Stimulated activated naive CD8-positive, alpha-beta T cell treated with anti-CD3 and anti-CD28 coated beads, Interleukin-15, Interleukin-2, amounts not matched to agents 100 ng/mL and 50 ng/mL, for 24 hours (primary cell): ENCODE data around the gene ATG4C.
"Not testable (repeated sequence)": the region's sequence is repeated elsewhere in the genome, so short reads cannot be mapped to it uniquely, and the experiment has no call there.

Experiments used
- H3K27ac Mint-ChIP-seq: one replicate; pipeline ENCODE4 v1.8.0; 2021; ENCODE audit warnings: mild to moderate bottlenecking, mixed read lengths
- H3K27me3 Mint-ChIP-seq: one replicate; pipeline ENCODE4 v1.8.0; 2021; ENCODE audit warnings: mixed read lengths
- H3K36me3 Mint-ChIP-seq: one replicate; pipeline ENCODE4 v1.8.0; 2021; ENCODE audit warnings: low read depth, mixed read lengths
- H3K4me1 Mint-ChIP-seq: one replicate; pipeline ENCODE4 v1.8.0; 2021; ENCODE audit warnings: low read depth, mixed read lengths
- H3K4me3 Mint-ChIP-seq: one replicate; pipeline ENCODE4 v1.8.0; 2021; ENCODE audit warnings: mild to moderate bottlenecking, mixed read lengths
- H3K9me3 Mint-ChIP-seq: one replicate; pipeline ENCODE4 v1.8.0; 2021; ENCODE audit warnings: mixed read lengths

The ATG4C gene

DNA sequence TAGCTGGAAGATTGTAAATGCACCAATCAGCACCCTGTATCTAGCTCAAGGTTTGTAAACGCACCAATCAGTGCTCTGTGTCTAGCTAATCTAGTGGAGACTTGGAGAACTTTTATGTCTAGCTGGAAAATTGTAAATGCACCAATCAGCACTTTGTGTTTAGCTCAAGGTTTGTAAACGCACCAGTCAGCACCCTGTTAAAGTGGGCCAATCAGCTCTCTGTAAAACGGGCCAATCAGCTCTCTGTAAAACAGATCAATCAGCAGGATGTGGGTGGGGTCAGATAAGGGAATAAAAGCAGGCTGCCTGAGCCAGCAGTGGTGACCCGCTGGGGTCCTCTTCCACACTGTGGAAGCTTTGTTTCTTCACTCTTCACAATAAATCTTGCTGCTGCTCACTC lies 21.9 kb upstream of the ATG4C start:
- H3K27me3 Mint-ChIP-seq, H3K36me3 Mint-ChIP-seq, H3K9me3 Mint-ChIP-seq, H3K27ac Mint-ChIP-seq, H3K4me1 Mint-ChIP-seq, H3K4me3 Mint-ChIP-seq: not testable (repeated sequence)

DNA sequence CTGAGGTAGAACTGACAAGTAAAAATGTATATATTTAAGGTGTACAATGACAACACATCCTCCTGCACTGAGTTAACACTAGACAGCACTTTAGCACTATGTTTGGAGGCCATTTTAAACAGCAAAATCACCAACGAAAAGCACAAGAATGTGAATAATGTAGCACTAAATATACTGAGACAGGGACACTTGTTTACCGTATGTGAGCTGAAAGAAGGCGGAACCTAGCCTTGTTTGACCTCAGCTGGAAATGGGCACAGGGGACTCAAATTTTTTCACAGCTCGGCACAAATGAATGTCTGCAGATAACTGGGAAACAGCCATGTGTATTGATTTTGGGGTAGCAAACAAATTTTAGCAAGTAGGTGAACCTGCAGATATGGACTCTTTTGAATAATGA lies 18.0 kb upstream of the ATG4C start:
- no peak overlapping the region for H3K27ac Mint-ChIP-seq
- no peaks in the 10 kb centered on the region for H3K36me3 Mint-ChIP-seq
- no peaks in the 10 kb centered on the region for H3K9me3 Mint-ChIP-seq
- no peak overlapping the region for H3K4me3 Mint-ChIP-seq
- no peaks in the 10 kb centered on the region for H3K27me3 Mint-ChIP-seq
- H3K4me1 Mint-ChIP-seq = no peaks in the 10 kb centered on the region

DNA sequence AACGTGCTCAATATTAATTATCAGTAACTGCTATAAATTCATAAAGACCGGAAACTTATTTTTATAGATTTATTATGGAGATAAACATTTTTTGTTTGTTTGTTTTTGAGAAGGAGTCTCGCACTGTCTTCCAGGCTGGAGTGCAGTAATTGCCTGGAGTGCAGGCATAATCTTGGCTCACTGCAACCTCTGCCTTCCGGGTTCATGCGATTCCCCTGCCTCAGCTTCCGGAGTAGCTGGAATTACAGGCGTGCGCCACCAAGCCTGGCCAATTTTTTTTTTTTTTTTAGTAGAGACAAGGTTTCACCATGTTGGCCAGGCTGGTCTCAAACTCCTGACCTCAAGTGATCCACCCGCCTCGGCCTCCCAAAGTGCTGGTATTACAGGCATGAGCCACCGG lies 15.4 kb upstream of the ATG4C start:
- H3K4me3 Mint-ChIP-seq, H3K4me1 Mint-ChIP-seq, H3K36me3 Mint-ChIP-seq, H3K27ac Mint-ChIP-seq, H3K27me3 Mint-ChIP-seq: not testable (repeated sequence)
- H3K9me3 Mint-ChIP-seq = peaks cover 15% of the 10 kb centered on the region

DNA sequence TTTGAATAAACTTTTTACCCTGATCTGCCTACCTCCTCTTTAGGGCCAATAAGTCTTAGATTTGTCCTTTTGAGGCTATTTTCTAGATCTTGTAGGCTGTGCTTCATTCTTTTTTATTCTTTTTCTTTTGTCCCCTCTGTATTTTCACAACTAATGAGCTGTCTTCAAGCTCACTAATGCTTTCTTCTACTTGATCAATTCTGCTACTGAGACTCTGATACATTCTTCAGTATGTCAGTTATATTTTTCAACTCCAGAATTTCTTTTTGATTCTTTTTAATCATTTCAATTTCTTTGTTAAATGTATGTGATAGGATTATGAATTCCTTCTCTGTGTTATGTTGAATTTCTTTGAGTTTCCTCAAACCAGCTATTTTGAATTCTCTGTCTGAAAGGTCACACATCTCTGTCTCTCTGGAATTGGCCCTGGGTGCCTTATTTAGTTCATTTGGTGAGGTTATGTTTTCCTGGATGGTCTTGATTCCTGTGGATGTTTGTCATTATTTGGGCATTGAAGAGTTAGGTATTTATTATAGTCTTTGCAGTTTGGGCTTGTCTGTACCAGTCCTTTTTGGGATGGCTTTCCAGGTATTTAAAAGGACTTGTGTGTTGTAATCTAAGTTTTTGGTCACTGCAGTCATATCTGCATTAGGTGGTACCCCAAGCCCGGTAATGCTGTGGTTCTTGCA lies 11.2 kb upstream of the ATG4C start:
- no peaks in the 10 kb centered on the region for H3K4me1 Mint-ChIP-seq
- H3K9me3 Mint-ChIP-seq = peaks cover 22% of the 10 kb centered on the region
- no peak overlapping the region for H3K27ac Mint-ChIP-seq
- peaks cover 7% of the 10 kb centered on the region for H3K27me3 Mint-ChIP-seq
- H3K36me3 Mint-ChIP-seq = no peaks in the 10 kb centered on the region
- H3K4me3 Mint-ChIP-seq = no peak overlapping the region

DNA sequence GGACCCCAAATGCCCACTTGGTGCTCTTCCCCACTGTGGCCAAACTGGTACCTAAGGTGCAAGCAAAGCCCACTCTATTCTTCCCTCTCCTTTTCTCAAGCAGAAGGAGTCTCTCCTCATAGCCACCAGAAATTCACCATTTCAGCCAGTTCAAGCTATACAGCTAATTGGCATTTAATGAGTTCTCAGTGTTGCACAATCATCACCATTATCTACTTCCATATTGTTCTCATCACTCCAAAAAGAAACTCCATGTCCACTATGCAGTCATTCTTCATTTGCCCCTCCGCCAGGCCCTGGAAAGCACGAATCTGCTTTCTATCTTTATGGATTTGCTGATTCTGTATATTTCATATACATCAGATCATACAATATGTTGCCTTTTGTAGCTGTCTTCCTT lies 9.9 kb upstream of the ATG4C start:
- Mint-ChIP-seq H3K27me3 (peaks cover 7% of the 10 kb centered on the region), H3K4me3 (no peak overlapping the region), H3K9me3 (peaks cover 22% of the 10 kb centered on the region), H3K4me1 (no peaks in the 10 kb centered on the region), H3K36me3 (no peaks in the 10 kb centered on the region), H3K27ac (no peak overlapping the region)

DNA sequence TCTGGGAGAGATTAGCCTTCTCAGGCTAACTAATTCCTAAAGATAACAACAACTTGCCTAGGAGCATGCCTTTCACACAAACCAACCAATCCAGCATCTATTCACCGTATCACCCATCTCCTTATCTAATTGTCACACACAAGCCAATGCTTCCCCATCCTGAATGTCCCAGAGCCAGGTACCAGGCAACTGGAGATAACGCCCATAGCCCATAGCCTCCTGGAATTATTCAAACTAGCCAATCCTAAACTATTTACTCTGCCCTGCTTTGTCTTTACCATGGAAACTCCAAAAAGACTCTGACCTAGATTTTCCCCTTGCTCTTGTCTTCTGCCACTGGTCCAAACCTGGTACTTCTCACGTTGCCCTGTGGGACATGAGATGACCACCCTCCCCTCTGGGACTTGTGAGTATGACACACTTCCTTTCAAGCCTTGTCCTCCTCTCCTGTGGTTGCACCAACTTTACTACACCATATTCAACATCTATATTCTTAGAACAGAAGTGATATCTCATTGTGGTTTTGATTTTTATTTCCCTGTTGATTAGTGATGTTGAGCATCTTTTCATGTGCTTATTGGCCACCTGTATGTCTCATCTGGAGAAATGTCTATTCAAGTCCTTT lies 8.8 kb upstream of the ATG4C start:
- Mint-ChIP-seq H3K27ac (no peak overlapping the region), H3K4me3 (no peak overlapping the region), H3K4me1 (no peaks in the 10 kb centered on the region), H3K36me3 (no peaks in the 10 kb centered on the region), H3K27me3 (peaks cover 11% of the 10 kb centered on the region), H3K9me3 (peaks cover 22% of the 10 kb centered on the region)

DNA sequence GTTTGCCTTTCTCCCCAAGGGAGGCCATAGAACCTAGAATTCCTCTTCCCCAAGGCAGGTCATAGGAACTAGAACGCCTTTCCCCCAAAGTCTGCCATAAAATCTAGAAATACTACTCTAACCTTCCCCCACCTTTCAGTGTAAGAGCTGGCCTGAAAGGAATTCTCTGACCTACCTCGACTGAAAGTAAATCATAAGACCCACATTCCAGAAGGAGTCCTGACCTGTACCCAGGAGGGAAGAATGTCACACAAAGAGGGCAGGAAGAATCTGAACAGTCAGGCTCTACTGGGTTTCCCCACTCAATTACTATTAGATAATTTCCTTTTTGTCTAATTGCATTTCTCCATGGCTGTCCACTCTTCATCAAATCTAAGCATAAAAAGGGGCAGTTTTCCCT lies 5.7 kb upstream of the ATG4C start:
- Mint-ChIP-seq H3K27me3 (peaks cover 11% of the 10 kb centered on the region), H3K9me3 (peaks cover 9% of the 10 kb centered on the region), H3K4me3 (no peak overlapping the region), H3K36me3 (no peaks in the 10 kb centered on the region), H3K4me1 (no peaks in the 10 kb centered on the region), H3K27ac (no peak overlapping the region)

DNA sequence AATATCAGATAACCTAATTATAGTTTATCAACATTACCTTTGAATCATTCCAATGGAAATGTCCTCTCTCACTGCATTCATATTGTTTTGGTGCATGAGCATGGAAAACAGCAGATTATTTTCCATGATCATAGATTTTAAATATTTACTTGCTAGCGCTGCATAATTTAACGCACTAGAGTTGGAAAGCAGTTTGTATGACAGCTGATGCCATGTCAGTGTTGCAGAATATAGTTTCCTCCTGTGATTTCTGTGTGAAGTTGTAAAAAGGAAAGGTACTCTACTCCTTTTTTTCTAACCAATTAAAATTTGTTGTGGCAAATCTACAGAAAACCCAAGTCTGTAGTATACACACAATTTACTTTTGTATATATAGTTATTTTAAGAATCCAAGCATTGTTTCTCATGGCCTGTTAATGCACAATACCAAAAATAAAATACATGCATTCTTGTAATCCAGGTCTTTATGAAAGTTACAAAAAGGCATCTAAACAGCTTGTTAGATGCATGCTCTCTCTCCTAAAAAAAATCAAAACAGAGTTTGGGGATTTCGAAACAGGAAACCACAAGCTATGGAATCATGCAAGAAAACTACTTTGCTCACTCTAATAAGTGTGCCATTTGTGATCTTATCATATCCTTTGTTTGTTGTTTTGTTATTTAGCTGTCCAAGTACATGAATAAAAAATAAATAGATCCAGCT lies 1.9 kb upstream of the ATG4C start:
- Mint-ChIP-seq H3K36me3 (no peaks in the 10 kb centered on the region), H3K9me3 (no peaks in the 10 kb centered on the region), H3K27ac (no peak overlapping the region), H3K27me3 (peaks cover 9% of the 10 kb centered on the region), H3K4me1 (peaks cover 5% of the 10 kb centered on the region), H3K4me3 (no peak overlapping the region)

DNA sequence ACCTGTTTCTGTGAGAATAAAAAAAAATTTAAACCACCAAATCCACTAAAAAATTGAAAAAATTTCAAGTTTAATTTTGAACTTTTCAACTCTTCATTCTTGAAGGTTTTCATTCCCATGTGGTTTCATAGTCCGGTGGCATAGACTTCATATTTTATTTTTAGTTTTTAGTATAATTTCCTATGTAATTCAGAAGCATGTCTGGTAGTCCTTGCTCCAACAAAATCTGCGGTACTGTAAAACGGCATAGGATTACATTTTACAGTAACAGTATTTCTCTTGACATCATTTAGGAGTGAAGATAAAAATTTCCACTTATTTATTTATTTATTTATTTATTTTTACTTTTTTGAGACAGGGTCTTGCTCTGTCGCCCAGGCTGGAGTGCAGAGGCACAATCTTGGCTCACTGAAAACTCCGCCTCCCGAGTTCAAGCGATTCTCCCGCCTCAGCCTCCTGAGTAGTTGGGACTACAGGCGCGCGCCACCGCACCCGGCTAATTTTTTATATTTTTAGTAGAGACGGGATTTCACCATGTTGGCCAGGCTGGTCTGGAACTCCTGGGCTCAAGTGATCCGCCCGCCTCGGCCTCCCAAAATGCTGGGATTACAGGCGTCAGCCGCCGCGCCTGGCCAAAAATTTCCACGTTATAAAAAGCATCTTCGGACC lies 1.3 kb upstream of the ATG4C start:
- not testable (repeated sequence) for H3K36me3 Mint-ChIP-seq, H3K27me3 Mint-ChIP-seq, H3K4me1 Mint-ChIP-seq, H3K4me3 Mint-ChIP-seq, H3K27ac Mint-ChIP-seq, H3K9me3 Mint-ChIP-seq

DNA sequence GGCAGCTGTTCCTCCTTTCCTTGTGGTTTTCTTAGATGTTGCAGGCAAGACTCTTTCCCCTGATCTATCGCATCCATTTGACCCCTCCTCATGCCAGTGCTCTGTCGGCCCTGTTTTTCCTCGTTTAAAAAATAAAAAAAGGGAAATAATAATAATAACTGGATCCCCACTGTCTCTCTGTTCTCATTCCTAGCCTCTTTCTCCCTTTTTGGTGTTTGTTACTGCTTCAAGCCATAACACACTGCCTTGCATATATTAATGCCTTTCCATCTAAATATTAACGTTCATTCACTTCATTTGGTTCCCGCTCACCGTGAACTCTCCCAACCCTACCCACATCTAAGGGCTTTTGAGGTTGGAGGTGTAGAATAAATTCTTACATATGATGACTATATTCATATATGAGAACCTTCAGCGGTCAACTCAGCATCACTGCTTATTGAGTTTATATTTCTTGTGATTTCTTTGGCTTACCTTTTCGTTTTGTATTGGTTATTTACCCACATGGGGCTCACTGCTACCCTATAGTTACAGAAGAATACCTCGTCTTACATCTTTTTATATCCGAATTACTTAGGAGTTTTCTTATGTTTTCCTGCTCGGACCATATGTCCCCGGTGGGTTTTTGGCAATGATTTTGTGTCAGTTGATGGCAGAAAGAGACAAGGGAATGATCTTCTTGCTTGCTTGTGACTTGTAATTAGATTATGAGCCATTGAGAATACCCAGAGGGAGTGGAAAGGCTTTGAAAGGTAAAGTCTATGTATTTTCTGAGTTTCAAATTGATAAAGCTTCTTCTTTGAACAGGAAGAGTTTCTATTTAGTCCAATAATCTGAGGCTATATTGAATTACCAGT lies 805 bp downstream of the ATG4C start:
- Mint-ChIP-seq H3K4me1 (peaks cover 20% of the 10 kb centered on the region), H3K4me3 (no peak overlapping the region), H3K9me3 (no peaks in the 10 kb centered on the region), H3K27me3 (no peaks in the 10 kb centered on the region), H3K36me3 (peaks cover 5% of the 10 kb centered on the region), H3K27ac (no peak overlapping the region)

DNA sequence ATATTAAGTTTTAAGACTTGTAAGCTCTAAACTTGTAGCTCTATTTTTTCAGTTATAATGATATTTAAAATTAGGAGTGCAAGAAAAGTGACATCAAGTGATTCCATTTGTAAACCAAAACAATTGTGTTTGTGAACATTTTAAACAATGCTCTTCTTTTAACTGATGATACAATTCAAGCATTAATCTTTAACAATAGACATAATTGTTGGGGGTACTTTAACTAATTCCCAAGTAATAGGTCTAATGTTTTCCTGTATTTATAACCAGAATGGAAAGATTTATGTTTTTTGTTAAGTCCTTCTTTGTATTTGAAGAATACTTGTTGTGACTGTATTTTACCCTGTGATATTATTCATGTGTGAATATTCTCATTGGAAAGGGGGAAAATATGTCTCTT lies 6.8 kb downstream of the ATG4C start:
- H3K4me1 Mint-ChIP-seq = peaks cover 36% of the 10 kb centered on the region
- no peaks in the 10 kb centered on the region for H3K9me3 Mint-ChIP-seq
- H3K27me3 Mint-ChIP-seq = no peaks in the 10 kb centered on the region
- H3K4me3 Mint-ChIP-seq = no peak overlapping the region
- H3K27ac Mint-ChIP-seq = no peak overlapping the region
- peaks cover 5% of the 10 kb centered on the region for H3K36me3 Mint-ChIP-seq

DNA sequence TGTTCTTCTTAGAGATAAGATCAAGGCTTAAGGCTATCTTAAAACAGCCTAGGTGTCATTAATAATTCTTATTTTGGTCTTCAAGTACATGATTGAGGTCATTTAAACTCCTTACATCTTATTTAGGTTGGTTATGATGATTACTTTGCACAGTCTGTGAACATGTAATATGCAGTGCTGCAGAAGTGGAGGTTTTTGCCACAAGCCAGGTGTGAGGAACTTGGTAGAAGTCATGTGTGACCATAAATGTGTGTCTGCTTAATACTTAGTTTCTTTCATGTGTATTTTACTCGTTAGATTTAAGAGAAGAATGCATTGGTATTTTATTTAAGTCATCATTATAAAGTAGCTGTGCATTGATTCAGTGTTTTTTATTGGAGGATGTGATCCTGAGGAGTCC lies 10.1 kb downstream of the ATG4C start:
- Mint-ChIP-seq H3K36me3 (peaks cover 3% of the 10 kb centered on the region), H3K27ac (no peak overlapping the region), H3K9me3 (no peaks in the 10 kb centered on the region), H3K4me1 (peaks cover 24% of the 10 kb centered on the region), H3K4me3 (no peak overlapping the region), H3K27me3 (no peaks in the 10 kb centered on the region)

DNA sequence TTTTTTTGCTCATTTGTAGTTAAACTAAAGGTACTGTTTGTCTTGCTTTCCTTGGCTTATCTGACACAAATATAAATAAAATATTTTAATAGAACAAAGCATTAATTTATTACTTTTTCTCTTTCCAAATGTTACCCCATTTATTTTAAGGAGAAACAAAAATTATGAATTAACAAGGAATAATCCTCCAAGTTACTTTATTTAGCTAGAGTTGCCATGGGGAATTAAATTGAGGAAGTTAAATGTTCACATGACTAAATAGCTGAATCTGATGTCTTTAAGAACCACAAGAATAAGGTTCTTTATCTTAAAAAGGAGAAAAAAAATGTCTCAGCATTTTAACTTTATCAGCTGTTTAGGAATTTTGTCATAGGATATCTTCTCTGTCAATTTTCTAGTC lies 12.3 kb downstream of the ATG4C start:
- Mint-ChIP-seq H3K27ac (no peak overlapping the region), H3K4me3 (no peak overlapping the region)

DNA sequence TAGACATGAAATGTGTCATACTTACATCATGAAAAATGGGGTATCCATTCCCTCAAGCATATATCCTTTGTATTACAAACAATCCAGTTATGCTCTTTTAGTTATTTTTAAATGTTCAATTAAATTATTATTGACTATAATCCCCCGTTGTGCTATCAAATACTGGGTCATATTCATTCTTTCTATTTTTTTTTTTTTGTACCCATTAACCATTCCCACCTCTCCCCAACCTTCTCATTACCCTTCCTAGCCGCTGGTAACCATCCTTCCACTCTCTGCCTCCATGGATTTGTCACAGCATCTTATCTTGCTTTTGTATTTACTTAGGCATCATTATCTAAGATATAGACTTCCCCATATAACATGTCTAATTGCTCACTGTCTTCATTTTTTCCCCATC lies 15.8 kb downstream of the ATG4C start:
- Mint-ChIP-seq H3K27ac (no peak overlapping the region), H3K9me3 (no peaks in the 10 kb centered on the region), H3K4me1 (peaks cover 32% of the 10 kb centered on the region), H3K27me3 (no peaks in the 10 kb centered on the region), H3K4me3 (no peak overlapping the region), H3K36me3 (peaks cover 15% of the 10 kb centered on the region)

More for the DNA sequence above, 12.3 kb downstream of the ATG4C start:
- Mint-ChIP-seq H3K4me1 (peaks cover 38% of the 10 kb centered on the region), H3K9me3 (no peaks in the 10 kb centered on the region), H3K27me3 (no peaks in the 10 kb centered on the region), H3K36me3 (peaks cover 10% of the 10 kb centered on the region)
